Measurements from ENCODE around the gene WNK2. TPM values are rescaled to one million over a fixed set of nuclear protein-coding genes. Genes with fewer than 3 reads are reported as not detected.

Gene WNK2
- total and polyA plus RNA-seq, 2 donors (not counting 3 experiments of a cell fraction or from before 2014, with no cell fraction given), result not detected

- FAIRE-seq (no peak), DNase-seq (ENCODE audit: low read depth, low spot score) (no peak)
- ChIA-PET POLR2A (no interaction called here), CTCF (no interaction called here)
- Histone ChIP-seq H3K27ac (ENCODE audit: insufficient read depth, low read depth, low read length) (no peak overlapping the region), H3K4me1 (ENCODE audit: control insufficient read depth, extremely low read depth, insufficient read depth, low read length) (no peaks in the 10 kb centered on the region), H3K4me2 (ENCODE audit: insufficient read depth, low read length) (no peak overlapping the region), H3K27me3 (ENCODE audit: control insufficient read depth in 2 of 2, insufficient read depth in 2 of 2, low read length in 2 of 2) (no peaks in the 10 kb centered on the region), H3K9me3 (replicated peaks; ENCODE audit: control insufficient read depth, insufficient read depth, low read length) (no peaks in the 10 kb centered on the region), H3K79me2 (ENCODE audit: control insufficient read depth, insufficient read depth, low read length) (no peaks in the 10 kb centered on the region), H3K9me1 (replicated peaks; ENCODE audit: control insufficient read depth, extremely low read depth, insufficient read depth, low read length) (no peaks in the 10 kb centered on the region), H3K9ac (replicated peaks; ENCODE audit: extremely low read depth, insufficient read depth, low read length) (no peak overlapping the region), H2AFZ (ENCODE audit: low read depth, low read length) (no peak overlapping the region), H3K4me3 (replicated peaks in 1 of 3; ENCODE audit: insufficient read depth in 1 of 3, low read depth in 1 of 3, low read length in 3 of 3) (no peak overlapping the region), H4K20me1 (replicated peaks; ENCODE audit: control insufficient read depth, extremely low read depth, insufficient read depth, low read length) (no peaks in the 10 kb centered on the region), H3K36me3 (ENCODE audit: control insufficient read depth in 2 of 2, extremely low read depth in 1 of 2, insufficient read depth in 2 of 2, low read length in 2 of 2) (no peaks in the 10 kb centered on the region)
- TF ChIP-seq POLR2A (IDR thresholded peaks at IDR 0.05; ENCODE audit: low read depth, low read length) (no peak), GATA2 (IDR thresholded peaks at IDR 0.05; ENCODE audit: insufficient read depth, insufficient read length, low read depth, low read length) (no peak), FOS (IDR thresholded peaks at IDR 0.05; ENCODE audit: borderline replicate concordance, insufficient read depth, low read length) (no peak), MYC (IDR thresholded peaks at IDR 0.05; ENCODE audit: low read depth, low read length) (no peak), MAX (IDR thresholded peaks at IDR 0.05; ENCODE audit: insufficient read depth, insufficient read length) (no peak), JUN (IDR thresholded peaks at IDR 0.05; ENCODE audit: borderline replicate concordance, insufficient read depth, insufficient read length, low read depth) (no peak), EZH2 (IDR thresholded peaks at IDR 0.05; ENCODE audit: borderline replicate concordance, low read depth, low read length, severe bottlenecking) (no peak), CTCF (IDR thresholded peaks at IDR 0.05; ENCODE audit: extremely low read depth in 1 of 2, insufficient read depth in 1 of 2, low read depth in 1 of 2, low read length in 2 of 2) (no peak), POLR2AphosphoS5 (IDR thresholded peaks at IDR 0.05; ENCODE audit: insufficient read depth, low read depth, low read length) (no peak)
- no TSS peak for BruUV-seq (replicated peaks)
- intact Hi-C loops (cut with micrococcal nuclease) (no loop called here), dilution Hi-C loops (cut with MboI; ENCODE audit: extremely low pct_ligation_motif_present, low sequenced_read_pairs) (no loop called here)
These were observed 36.3 kb upstream of the WNK2 start for GRCh38 chr9:93147632-93148031.

All from endothelial cell of umbilical vein (primary cell).